GM21529 (cell line): ENCODE measurements around the gene ANKS1A.
"Not testable (repeated sequence)": the region's sequence is repeated elsewhere in the genome, so short reads cannot be mapped to it uniquely, and the experiment has no call there.

ENCODE experiments used
- ATAC-seq: cut with Tn5 transposase; IDR thresholded peaks from one replicate; pipeline ENCODE4 v1.9.1; 2021; ENCODE audit not compliant: unreplicated experiment

Gene ANKS1A

GRCh38 chr6:35092362-35093117, 203.5 kb downstream of the ANKS1A start:
- no peak for ATAC-seq

- no peak for ATAC-seq
Measured at GRCh38 chr6:35093118-35093445, 204.0 kb downstream of the ANKS1A start.

GRCh38 chr6:35093783-35094182, 204.7 kb downstream of the ANKS1A start:
- ATAC-seq: no peak

GRCh38 chr6:35094183-35094582, 205.1 kb downstream of the ANKS1A start:
- ATAC-seq: no peak

GRCh38 chr6:35096129-35096862, 207.2 kb downstream of the ANKS1A start:
- ATAC-seq: no peak

- ATAC-seq: no peak
Measured at GRCh38 chr6:35099116-35099515, 210.1 kb downstream of the ANKS1A start.

- no peak for ATAC-seq
Measured at GRCh38 chr6:35105078-35105477, 216.0 kb downstream of the ANKS1A start.

- not testable (repeated sequence) for ATAC-seq
Measured at GRCh38 chr6:35106061-35106460, 217.0 kb downstream of the ANKS1A start.

- ATAC-seq: not testable (repeated sequence)
Measured at GRCh38 chr6:35107208-35107607, 218.2 kb downstream of the ANKS1A start.

- not testable (repeated sequence) for ATAC-seq
Measured at GRCh38 chr6:35107761-35108160, 218.7 kb downstream of the ANKS1A start.

GRCh38 chr6:35108309-35108885, 219.3 kb downstream of the ANKS1A start:
- no peak for ATAC-seq

GRCh38 chr6:35120746-35121145, 231.7 kb downstream of the ANKS1A start:
- ATAC-seq: no peak

GRCh38 chr6:35124356-35124755, 235.3 kb downstream of the ANKS1A start:
- ATAC-seq: no peak

- ATAC-seq: no peak
Measured at GRCh38 chr6:35128042-35128441, 239.0 kb downstream of the ANKS1A start.

- ATAC-seq: no peak
Measured at GRCh38 chr6:35128496-35128895, 239.4 kb downstream of the ANKS1A start.

- no peak for ATAC-seq
Measured at GRCh38 chr6:35136185-35136584, 247.1 kb downstream of the ANKS1A start.

- ATAC-seq: not testable (repeated sequence)
Measured at GRCh38 chr6:35138191-35138590, 249.1 kb downstream of the ANKS1A start.

- no peak for ATAC-seq
Measured at GRCh38 chr6:35139470-35139869, 250.4 kb downstream of the ANKS1A start.

- no peak for ATAC-seq
Measured at GRCh38 chr6:35139924-35140638, 251.0 kb downstream of the ANKS1A start.

- ATAC-seq: no peak
Measured at GRCh38 chr6:35140639-35141006, 251.6 kb downstream of the ANKS1A start.
